GM19099 (cell line): ENCODE measurements around the gene BARX2.

Experiments
- POLR2A ChIP-seq: IDR thresholded peaks from 3 replicates; pipeline ENCODE4 v1.6.1; 2011; ENCODE audit warnings: low read depth; ENCODE audit not compliant: insufficient read length; ENCODE audit errors: extremely low read depth

The BARX2 gene, protein sequence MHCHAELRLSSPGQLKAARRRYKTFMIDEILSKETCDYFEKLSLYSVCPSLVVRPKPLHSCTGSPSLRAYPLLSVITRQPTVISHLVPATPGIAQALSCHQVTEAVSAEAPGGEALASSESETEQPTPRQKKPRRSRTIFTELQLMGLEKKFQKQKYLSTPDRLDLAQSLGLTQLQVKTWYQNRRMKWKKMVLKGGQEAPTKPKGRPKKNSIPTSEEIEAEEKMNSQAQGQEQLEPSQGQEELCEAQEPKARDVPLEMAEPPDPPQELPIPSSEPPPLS

GRCh38 chr11:129375751-129376657 is at the start of gene BARX2:
Gene BARX2 (plus strand): TSS chr11:129375848. CDS start chr11:129376036, 188 bp downstream.
- TF ChIP-seq POLR2A: no peak

DNA sequence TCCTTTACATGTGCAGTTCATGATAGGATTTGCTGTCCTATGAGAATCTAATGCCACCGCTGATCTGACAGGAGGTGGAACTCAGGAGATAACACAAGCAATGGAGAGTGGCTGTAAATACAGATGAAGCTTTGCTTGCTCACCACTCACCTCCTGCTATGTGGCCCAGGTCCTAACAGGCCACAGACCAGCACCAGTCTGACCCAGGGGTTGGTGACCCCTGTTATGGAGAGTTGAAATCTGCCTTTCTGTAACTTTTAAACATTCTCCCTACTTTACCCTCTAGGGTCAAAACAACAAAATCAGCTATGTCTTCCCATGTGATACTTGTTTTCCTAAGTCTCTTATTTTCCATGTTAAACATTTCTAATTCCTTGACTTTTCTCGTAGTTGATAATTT is 48.7 kb upstream of the BARX2 start:
- TF ChIP-seq POLR2A: no peak

DNA sequence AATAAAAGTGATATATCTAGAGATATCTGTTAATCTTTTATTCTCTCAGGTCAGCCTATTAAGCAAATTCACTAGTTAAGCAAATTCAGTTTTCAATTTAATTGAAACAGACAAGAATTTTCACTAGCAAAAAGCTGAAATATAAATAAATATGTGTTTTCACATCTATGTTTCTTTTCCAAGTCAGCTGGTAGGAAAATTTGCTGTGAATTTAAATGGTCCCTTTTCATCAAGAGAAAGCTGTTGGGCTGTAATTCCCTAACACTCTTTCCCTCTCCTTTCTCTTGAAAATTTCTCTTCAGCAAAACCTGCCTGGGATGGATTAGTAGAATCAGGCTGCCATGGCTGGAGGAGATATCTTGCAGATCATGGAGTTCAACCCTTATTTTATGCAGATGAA is 46.9 kb upstream of the BARX2 start:
- no peak for TF ChIP-seq POLR2A

DNA sequence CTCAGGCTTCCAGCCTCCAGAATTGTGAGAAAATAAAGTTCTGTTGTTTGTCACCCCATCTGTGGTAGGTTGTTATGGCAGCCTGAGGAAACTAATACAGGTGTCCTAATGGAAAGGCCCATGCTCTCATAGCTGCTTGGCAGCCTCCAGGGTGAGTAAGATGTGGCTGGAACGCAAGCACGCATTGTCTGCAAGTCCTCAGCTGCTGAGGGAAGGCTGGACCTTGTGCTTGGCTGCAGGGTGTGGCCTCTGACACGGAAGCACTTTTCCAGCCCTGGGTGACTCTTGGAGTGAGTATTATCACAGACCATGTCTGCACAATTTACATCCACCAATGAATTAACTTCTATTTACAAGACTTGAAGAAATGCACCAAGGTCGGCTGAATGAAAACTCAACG is 44.4 kb upstream of the BARX2 start:
- no peak for TF ChIP-seq POLR2A

- TF ChIP-seq POLR2A: no peak
Measured at GRCh38 chr11:129331871-129332274, 43.8 kb upstream of the BARX2 start.

- TF ChIP-seq POLR2A: no peak
Measured at GRCh38 chr11:129333873-129334272, 41.8 kb upstream of the BARX2 start.

DNA sequence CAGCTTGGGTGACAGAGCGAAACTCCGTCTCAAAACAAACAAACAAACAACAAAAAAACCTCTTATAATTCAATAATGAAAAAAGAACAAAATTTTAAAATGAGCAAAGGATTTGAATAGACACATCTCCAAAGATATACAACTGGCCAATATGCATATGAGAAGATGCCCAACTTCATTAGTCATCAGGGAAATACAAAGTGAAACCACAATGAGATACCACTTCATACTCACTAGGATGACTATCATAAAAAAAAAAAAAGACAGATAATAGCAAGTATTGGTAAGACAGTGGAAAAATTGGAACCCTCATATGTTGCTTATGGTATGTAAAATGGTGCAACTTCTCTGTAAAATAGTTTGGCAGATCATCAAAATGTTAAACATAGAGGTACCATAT is 28.7 kb upstream of the BARX2 start:
- no peak for TF ChIP-seq POLR2A

DNA sequence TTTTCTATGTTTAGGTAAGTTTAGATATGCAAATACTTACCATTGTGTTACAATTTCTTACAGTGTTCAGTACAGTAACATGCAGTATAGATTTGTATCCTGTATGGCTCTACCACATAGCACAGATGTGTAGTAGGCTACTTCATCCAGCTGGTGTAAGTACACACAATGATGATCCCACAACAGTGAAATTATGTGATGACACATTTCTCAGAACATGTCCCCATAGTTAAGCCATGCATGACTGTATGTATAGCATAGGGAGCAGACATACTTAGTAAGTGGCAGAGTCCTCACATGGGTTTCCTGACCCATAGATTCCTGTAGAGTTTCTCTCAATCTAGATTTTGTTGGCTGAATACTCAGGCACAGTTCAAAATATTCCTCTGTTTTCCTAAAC is 26.8 kb upstream of the BARX2 start:
- TF ChIP-seq POLR2A: no peak

DNA sequence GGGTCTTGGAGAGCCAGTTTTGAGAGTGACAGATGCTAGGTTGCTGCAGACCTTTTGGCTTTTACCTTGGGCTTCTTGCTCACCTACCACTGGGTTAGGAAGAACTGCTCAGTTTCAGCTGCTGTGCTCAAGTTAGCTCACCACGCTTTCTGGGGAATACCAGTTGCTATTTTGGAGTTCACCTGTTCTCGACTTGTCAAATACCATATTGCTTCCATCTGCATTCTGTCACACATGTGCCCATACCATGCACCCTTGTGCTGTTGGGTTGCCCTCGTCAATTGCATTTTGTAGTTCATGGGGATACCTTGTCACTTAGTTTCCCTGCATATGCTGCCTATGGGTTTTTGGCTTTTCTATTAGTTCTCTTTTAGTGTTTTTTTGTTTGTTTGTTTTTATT is 23.0 kb upstream of the BARX2 start:
- no peak for TF ChIP-seq POLR2A

DNA sequence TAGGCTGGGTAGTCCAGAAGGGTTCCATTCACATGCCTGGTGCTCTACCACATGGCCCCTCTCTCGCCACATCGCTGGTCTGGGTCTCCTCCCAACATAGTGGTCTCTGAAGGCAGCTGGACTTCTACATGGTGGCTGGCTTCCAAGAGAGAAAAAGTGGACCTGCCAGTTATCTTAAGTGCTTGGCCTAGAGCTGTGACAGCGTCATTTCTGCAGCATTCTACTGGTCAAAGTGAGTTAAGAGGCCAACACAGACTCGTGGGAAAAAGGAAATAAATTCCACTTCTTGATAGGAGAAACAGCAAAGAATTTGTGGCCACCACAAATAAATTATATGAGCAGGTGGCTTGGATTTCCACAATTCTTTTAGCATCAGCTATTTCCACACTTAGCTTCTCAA is 21.0 kb upstream of the BARX2 start:
- TF ChIP-seq POLR2A: no peak

DNA sequence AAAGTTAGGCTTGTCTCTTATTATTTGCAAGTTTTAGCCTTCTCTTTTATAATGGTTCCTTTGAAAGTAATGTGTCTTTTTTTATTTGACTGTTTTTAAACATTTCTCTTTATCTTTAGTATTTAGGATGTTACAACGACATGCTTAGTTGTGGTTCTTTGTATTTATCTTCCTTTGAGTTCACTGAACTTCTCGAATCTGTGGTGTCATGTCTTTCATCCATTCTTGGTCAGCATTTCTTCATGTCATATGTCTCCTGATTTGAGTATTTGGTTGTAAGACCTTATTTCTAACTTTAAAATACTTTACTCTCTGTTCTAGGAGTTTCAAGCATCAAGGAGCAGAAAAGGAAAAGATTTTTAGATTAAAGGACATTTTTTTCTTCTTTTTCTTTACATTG is 15.9 kb upstream of the BARX2 start:
- TF ChIP-seq POLR2A: no peak

DNA sequence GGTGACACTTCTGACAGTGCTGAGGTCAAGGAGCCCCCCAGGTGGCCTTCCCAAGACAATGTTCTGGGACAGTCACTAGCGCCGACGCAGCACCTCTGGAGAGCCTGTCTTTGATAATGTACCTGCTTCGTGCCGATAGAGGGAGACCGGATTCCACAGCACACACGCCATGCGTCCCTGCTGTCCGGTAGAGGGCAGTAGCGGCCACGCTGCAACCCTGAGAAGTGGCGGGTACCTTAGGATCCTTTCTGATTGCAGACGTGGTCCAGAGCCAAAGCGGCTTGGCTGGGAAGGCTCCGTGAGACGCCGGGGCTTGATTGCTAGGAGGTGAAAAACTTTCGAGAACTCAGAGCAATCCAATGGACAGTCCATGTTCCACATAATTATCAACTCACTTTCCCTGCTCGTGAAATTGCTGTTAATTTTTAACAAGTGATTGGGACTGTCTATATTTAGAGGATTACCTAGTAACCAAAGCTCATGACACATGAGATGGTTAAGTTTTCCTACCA is 11.4 kb upstream of the BARX2 start:
- no peak for TF ChIP-seq POLR2A

- TF ChIP-seq POLR2A: no peak
Measured at GRCh38 chr11:129365816-129366215, 9.8 kb upstream of the BARX2 start.

DNA sequence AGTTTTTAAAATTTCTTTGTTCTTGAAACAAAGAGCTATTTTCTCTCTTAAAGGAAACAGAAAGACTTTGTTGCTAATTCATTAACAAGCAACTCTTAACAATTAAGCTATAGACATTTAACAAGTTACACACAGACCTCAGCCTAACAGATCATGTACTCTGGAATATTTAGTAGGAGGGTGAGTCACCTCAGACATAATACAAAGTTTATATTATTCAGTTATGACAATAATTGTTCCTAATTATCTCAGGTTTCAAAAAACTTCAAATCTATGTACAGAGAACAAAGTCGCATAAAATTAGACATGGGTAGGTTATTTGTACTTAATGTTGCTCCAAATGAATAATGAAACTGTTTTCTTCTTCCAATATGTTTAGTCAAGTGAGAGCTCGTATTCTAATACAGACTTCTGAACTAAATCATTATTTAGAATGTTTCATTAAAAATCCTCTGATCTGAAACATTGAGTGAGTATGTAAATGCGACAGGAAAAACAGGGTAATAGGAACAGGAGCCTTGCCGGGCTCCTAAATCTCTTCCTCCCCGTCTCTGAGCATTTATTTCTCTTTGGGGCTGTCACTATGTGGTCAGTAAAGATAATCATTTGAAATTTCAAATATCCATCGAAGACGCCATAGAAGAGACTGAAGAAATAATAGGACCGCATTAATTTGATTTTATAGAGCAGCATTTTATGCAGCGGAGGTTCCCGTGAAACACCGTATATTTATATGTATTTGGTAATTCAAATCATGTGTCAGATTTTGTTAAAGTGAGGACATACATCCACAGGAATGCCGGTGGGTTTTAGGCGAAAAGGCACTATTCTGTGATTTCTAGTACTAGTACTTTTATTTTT is 8.7 kb upstream of the BARX2 start:
- no peak for TF ChIP-seq POLR2A
